Progenitor cell of endocrine pancreas (in vitro differentiated cells): ENCODE results near the gene DCN. TPM values are rescaled to one million over a fixed set of nuclear protein-coding genes. Genes with fewer than 3 reads are reported as not detected.

ENCODE experiments used
- DNase-seq: peaks from one replicate; pipeline ENCODE4 v3.0.0; 2021; ENCODE audit warnings: low spot score; ENCODE audit not compliant: unreplicated experiment
- H3K27ac Mint-ChIP-seq: 2 replicates; pipeline ENCODE4 v1.8.0; 2021; ENCODE audit warnings: mild to moderate bottlenecking, moderate library complexity, mixed read lengths
- H3K27me3 Mint-ChIP-seq: 2 replicates; pipeline ENCODE4 v1.8.0; 2021; ENCODE audit warnings: mixed read lengths
- H3K36me3 Mint-ChIP-seq: 2 replicates; pipeline ENCODE4 v1.8.0; 2022; ENCODE audit warnings: mixed read lengths; ENCODE audit not compliant: insufficient read depth
- H3K4me1 Mint-ChIP-seq: 2 replicates; pipeline ENCODE4 v1.8.0; 2021; ENCODE audit warnings: low read depth, mixed read lengths
- H3K4me3 Mint-ChIP-seq: 2 replicates; pipeline ENCODE4 v1.8.0; 2021; ENCODE audit warnings: low read depth, mild to moderate bottlenecking, moderate library complexity, mixed read lengths
- H3K9me3 Mint-ChIP-seq: 2 replicates; pipeline ENCODE4 v1.8.0; 2021; ENCODE audit warnings: low read depth, mixed read lengths
- total RNA-seq: library from RNA; stranded (reverse); gene quantifications from 2 replicates; pipeline ENCODE4 v1.2.1, GENCODE V29; 2021
- TF ChIP-seq, protein P1 (sequence below): fragments of 200-600 bp; sonication (generic); IDR thresholded peaks from one replicate; pipeline ENCODE4 v1.5.0; 2021; ENCODE audit warnings: antibody characterized with exemption, mild to moderate bottlenecking; ENCODE audit not compliant: unreplicated experiment

DCN gene
- total RNA-seq, 1 donor from 2014 or later: not detected

DNA sequence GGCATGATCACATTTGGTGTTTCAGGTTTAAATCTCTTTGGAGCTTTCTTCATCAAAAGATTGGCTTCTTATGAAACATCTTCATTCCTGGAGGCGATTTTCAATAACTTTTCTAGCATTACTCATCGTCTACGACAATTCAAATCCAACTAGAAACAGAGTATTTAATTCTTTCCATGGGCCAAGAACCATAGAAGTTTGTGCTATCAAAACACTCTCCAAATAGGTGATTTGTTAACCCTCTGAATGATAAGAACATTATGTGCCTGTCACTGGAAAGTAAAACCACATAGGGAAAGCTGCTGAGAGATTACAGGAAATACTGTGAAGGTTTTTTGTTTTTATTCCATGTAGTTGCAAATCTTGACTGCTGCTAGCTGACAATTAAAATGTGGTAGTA is 6.9 kb upstream of the DCN start:
- TF ChIP-seq, protein P1, sequence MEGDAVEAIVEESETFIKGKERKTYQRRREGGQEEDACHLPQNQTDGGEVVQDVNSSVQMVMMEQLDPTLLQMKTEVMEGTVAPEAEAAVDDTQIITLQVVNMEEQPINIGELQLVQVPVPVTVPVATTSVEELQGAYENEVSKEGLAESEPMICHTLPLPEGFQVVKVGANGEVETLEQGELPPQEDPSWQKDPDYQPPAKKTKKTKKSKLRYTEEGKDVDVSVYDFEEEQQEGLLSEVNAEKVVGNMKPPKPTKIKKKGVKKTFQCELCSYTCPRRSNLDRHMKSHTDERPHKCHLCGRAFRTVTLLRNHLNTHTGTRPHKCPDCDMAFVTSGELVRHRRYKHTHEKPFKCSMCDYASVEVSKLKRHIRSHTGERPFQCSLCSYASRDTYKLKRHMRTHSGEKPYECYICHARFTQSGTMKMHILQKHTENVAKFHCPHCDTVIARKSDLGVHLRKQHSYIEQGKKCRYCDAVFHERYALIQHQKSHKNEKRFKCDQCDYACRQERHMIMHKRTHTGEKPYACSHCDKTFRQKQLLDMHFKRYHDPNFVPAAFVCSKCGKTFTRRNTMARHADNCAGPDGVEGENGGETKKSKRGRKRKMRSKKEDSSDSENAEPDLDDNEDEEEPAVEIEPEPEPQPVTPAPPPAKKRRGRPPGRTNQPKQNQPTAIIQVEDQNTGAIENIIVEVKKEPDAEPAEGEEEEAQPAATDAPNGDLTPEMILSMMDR: no peak
- no peaks in the 10 kb centered on the region for H3K27me3 Mint-ChIP-seq
- H3K4me3 Mint-ChIP-seq: no peak overlapping the region
- no peaks in the 10 kb centered on the region for H3K36me3 Mint-ChIP-seq
- H3K4me1 Mint-ChIP-seq: peaks cover 22% of the 10 kb centered on the region
- no peak for DNase-seq
- no peak overlapping the region for H3K27ac Mint-ChIP-seq
- peaks cover 8% of the 10 kb centered on the region for H3K9me3 Mint-ChIP-seq

DNA sequence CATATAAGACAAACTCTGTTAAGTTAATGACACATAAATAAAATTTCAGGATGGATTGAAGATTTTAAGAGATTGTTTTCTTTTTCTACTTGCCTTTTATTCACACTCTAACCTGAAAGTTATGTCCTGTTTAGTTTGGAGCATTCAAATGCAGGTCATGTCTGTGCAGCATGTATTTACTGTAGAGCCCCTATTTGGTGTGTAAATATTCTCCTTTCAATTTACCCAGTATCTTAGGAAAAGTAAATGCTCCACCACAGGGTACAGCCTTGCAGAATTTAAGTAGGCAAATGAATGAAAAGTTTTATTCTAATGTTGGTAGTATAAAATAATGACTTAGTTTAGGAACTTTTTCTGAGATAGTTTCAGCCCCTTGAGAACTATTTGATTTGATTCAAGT is 6.2 kb upstream of the DCN start:
- no peak for DNase-seq
- Mint-ChIP-seq H3K27me3 (no peaks in the 10 kb centered on the region), H3K4me1 (peaks cover 22% of the 10 kb centered on the region), H3K4me3 (no peak overlapping the region), H3K36me3 (no peaks in the 10 kb centered on the region), H3K27ac (no peak overlapping the region), H3K9me3 (peaks cover 8% of the 10 kb centered on the region)
- TF ChIP-seq, protein P1: no peak

DNA sequence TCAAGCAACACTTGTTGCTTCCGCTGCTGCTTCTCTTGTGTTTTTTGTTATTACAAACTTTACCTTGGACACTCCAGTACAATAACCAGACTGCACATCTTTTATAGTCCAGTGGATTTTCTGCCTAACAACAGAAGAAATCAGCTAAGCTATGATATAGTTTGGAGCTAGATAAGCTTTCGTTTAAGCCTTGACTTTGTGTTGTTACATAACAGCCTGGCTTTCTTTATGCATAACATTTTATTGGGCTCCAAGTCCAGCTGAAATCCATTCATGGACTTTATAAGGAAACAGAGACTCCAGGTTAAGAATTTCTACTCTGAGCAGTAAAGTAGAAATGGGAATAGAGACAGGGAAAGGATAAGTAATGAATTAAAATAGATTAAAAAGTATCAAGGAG is 3.5 kb upstream of the DCN start:
- TF ChIP-seq, protein P1: no peak
- Mint-ChIP-seq H3K9me3 (no peaks in the 10 kb centered on the region), H3K36me3 (no peaks in the 10 kb centered on the region), H3K27me3 (no peaks in the 10 kb centered on the region), H3K4me1 (peaks cover 22% of the 10 kb centered on the region), H3K4me3 (no peak overlapping the region), H3K27ac (no peak overlapping the region)
- no peak for DNase-seq

- Mint-ChIP-seq H3K9me3 (no peaks in the 10 kb centered on the region), H3K27me3 (no peaks in the 10 kb centered on the region), H3K27ac (no peak overlapping the region), H3K4me1 (peaks cover 22% of the 10 kb centered on the region), H3K36me3 (no peaks in the 10 kb centered on the region), H3K4me3 (no peak overlapping the region)
- TF ChIP-seq, protein P1: no peak
- no peak for DNase-seq
Measured at GRCh38 chr12:91185421-91185820, 2.8 kb upstream of the DCN start.

DNA sequence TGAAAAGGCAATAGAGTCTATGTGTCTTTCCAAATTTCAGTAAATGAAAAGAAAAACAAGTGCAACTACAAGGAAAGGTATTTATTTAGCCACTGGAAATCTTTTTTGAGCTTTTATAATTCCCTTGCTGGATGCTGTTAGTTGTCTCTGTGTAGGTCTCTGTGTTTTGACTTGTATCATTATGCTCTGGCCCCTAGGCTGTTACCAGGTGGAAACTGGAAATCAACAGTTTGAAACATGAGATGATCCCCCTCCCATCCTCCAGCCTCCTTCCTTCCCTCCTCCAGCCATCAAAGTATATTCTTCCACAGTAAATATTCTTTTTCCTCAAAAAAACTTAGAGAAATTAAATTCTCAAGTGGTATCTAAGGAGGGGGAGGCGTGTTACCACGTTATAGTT is 934 bp upstream of the DCN start:
- no peak overlapping the region for H3K27ac Mint-ChIP-seq
- H3K4me1 Mint-ChIP-seq: peaks cover 10% of the 10 kb centered on the region

More for the DNA sequence above, 934 bp upstream of the DCN start:
- H3K27me3 Mint-ChIP-seq: no peaks in the 10 kb centered on the region
- H3K4me3 Mint-ChIP-seq: no peak overlapping the region
- H3K9me3 Mint-ChIP-seq: no peaks in the 10 kb centered on the region
- DNase-seq: no peak
- TF ChIP-seq, protein P1: no peak
- H3K36me3 Mint-ChIP-seq: no peaks in the 10 kb centered on the region
